ENCODE measurements around the gene PPARD.
A peak's percentile ranks its signal among the peaks of the same experiment; 100 is the strongest.

The PPARD gene

DNA sequence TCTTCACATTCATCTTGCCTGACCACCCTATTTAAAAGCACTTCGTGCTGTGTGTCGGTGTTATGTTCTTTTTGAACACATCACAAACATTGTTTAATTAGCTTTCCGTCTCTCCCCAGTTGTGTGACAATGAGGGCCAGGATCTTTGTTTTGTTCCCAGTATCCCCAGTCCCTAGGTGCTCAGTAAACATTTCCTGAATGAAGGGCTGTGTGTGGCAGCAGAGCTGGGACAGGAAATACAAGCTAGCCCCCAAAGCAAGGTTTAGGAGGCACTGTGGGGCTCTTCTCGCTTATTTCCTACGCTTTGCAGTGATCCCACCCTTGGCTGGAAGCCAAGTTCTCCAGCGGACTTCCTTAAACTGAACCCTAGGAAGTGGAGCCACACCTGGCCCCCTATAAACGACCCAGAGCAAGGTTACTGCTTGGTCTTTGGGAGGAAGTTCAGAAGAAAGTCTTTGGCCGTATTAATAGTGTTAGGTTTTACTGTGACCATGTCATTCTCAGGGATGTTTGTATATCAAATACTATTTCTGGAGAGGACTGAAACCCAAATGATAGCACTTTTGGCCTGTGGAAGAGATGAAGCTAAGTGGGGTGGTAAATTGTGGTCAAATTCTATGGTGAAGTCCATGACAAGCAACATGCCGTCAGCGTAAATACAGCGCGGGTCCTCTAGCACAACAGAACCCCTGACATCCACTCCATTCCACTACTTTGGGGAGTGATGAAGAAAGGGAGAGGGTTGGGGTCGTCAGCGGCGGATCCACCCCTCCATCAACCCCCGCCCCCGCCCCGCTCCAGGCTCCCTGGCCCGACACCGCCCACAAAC lies 109.2 kb downstream of the PPARD start:
- no peak for DNase-seq (ENCODE audit: low read depth)
- H3K4me3 ChIP-seq (replicated peaks; ENCODE audit: low read depth, low read length), result peak overlapping the region; percentile 18
- TF ChIP-seq, protein P1, sequence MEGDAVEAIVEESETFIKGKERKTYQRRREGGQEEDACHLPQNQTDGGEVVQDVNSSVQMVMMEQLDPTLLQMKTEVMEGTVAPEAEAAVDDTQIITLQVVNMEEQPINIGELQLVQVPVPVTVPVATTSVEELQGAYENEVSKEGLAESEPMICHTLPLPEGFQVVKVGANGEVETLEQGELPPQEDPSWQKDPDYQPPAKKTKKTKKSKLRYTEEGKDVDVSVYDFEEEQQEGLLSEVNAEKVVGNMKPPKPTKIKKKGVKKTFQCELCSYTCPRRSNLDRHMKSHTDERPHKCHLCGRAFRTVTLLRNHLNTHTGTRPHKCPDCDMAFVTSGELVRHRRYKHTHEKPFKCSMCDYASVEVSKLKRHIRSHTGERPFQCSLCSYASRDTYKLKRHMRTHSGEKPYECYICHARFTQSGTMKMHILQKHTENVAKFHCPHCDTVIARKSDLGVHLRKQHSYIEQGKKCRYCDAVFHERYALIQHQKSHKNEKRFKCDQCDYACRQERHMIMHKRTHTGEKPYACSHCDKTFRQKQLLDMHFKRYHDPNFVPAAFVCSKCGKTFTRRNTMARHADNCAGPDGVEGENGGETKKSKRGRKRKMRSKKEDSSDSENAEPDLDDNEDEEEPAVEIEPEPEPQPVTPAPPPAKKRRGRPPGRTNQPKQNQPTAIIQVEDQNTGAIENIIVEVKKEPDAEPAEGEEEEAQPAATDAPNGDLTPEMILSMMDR (IDR thresholded peaks at IDR 0.05; ENCODE audit: low read length, missing control alignments), result no peak

- peak; percentile 91 for DNase-seq (ENCODE audit: low read depth)
- TF ChIP-seq, protein P1 (IDR thresholded peaks at IDR 0.05; ENCODE audit: low read length, missing control alignments), result no peak
- peak within 1 kb of the TSS; percentile 55 for H3K4me3 ChIP-seq (replicated peaks; ENCODE audit: low read depth, low read length)
Measured at GRCh38 chr6:35452183-35453090, 110.1 kb downstream of the PPARD start, which contains the start of gene FANCE. FANCE (plus strand) TSS chr6:35452338; CDS start chr6:35452546, 208 bp downstream.

DNA sequence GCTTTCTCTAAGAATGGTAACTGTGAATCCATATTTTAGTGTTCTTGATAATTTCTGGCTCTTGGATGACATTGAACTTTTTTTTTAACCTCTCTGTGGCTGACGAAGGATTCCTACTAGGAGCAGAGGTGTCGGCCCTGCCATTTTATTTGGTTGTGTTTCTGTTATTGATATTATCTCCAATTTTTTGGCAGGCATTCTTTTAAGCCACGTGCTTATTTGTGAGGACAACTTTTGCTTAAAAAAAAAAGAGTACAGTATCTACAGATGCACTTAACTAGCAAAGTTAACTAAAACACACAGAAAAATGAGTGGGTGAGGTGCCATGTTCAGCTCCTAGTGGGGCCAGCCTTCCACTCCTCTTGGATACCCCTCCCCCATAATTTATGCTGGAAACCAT lies 110.9 kb downstream of the PPARD start:
- TF ChIP-seq, protein P1 (IDR thresholded peaks at IDR 0.05; ENCODE audit: low read length, missing control alignments), result no peak
- peak overlapping the region; percentile 55 for H3K4me3 ChIP-seq (replicated peaks; ENCODE audit: low read depth, low read length)
- no peak for DNase-seq (ENCODE audit: low read depth)

DNA sequence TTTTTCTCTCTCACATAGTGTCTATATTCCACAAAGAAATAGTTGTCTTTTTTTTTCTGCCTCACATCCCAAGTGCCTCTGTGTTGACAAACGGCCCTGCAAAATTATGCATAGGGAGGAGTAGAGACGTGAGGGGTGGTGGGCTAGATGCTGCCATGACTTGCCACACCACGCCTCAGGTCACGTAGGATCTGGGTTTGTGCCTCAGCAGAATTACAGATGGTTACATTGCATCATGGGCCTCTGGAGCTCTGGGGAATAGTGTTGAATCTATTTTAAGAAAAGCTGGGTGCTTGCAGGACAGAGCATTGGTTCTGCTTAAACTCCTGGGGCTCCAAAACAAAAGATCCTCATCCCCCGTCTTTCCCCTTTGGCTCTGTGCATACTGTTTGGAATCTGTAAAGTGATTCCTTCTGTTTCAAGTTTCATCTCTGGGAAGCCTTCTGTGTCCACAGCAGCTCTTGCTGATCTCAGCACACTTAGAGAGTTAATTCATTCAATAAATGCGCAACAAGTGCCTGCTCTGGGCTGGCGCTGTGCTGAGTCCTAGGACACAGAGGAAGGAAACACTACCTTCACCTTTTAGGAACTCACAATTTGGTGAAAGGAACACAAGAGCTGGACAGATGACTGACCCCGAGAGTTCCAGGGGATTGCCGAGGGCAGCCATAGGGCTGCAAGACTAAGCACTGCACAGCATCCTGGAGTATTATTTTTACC lies 112.2 kb downstream of the PPARD start:
- no peak overlapping the region for H3K4me3 ChIP-seq (replicated peaks; ENCODE audit: low read depth, low read length)
- TF ChIP-seq, protein P1 (IDR thresholded peaks at IDR 0.05; ENCODE audit: low read length, missing control alignments), result no peak
- DNase-seq (ENCODE audit: low read depth), result no peak

DNA sequence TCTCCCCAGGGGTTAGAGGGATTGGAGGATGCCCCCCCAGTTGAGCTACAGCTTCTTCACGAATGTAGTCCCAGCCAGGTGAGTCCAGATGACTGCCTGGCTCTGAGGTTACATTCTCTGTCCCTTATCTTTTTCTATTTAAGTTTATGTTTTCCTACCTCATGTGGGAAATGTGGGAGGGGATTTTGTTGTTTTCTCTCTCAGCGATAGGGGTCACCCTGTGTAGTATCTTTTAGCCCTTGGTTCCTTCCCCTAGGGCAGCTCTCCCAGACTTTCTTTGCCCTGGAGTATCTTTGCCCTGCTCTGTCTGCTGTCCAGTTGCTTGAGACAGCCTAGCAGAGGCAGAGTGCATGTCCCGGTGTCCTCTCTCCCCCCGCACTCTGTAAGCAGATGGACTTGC lies 115.5 kb downstream of the PPARD start:
- no peak overlapping the region for H3K4me3 ChIP-seq (replicated peaks; ENCODE audit: low read depth, low read length)
- TF ChIP-seq, protein P1 (IDR thresholded peaks at IDR 0.05; ENCODE audit: low read length, missing control alignments), result no peak
- no peak for DNase-seq (ENCODE audit: low read depth)

DNA sequence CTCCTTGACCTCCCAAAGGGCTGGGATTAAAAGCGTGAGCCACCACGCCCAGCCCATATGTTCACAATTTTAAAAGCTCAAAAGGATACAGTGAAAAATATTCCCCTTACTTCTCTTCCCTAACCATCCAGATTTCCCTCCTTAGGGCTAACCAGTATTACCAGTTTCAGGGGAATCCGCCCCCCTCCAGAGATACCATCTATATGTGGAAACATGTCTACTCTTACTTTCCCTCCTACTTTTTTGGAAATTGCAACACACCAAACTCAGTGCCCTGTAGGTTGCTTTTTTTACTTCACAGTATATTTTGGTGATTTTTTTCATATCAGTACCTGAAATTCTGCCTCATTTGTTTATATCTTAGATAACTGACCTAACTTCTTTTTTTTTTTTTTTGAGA lies 118.9 kb downstream of the PPARD start:
- no peak overlapping the region for H3K4me3 ChIP-seq (replicated peaks; ENCODE audit: low read depth, low read length)
- DNase-seq (ENCODE audit: low read depth), result no peak
- TF ChIP-seq, protein P1 (IDR thresholded peaks at IDR 0.05; ENCODE audit: low read length, missing control alignments), result no peak

Measured in fibroblast of pulmonary artery (primary cell).